Effector memory CD4-positive, alpha-beta T cell (primary cell): Measurements from ENCODE around the gene CLPTM1L.
"Not testable (repeated sequence)": the region's sequence is repeated elsewhere in the genome, so short reads cannot be mapped to it uniquely, and the experiment has no call there.

Experiments used
- DNase-seq, 3 donors: peaks; one replicate each; pipeline ENCODE4 v3.0.0-alpha.2; 2020
- H3K27ac ChIP-seq: 2 replicates; pipeline ENCODE4 v1.7.0; 2013; ENCODE audit warnings: mild to moderate bottlenecking, low read length, moderate library complexity; ENCODE audit not compliant: insufficient read depth, poor library complexity, severe bottlenecking
- H3K27me3 ChIP-seq: replicated peaks from 2 replicates; pipeline ENCODE4 v1.7.0; 2013; ENCODE audit warnings: mild to moderate bottlenecking, low read length; ENCODE audit not compliant: insufficient read depth, control insufficient read depth, poor library complexity, severe bottlenecking
- H3K36me3 ChIP-seq: 2 replicates; pipeline ENCODE4 v1.7.0; 2013; ENCODE audit warnings: mild to moderate bottlenecking, low read length, moderate library complexity; ENCODE audit not compliant: control insufficient read depth, insufficient read depth
- H3K4me1 ChIP-seq: 2 replicates; pipeline ENCODE4 v1.7.0; 2013; ENCODE audit warnings: low read length, mild to moderate bottlenecking; ENCODE audit not compliant: control insufficient read depth, insufficient read depth, poor library complexity, severe bottlenecking
- H3K4me3 ChIP-seq: 2 replicates; pipeline ENCODE4 v1.7.0; 2013; ENCODE audit warnings: low read length, low read depth, mild to moderate bottlenecking; ENCODE audit not compliant: insufficient read depth, poor library complexity, severe bottlenecking
- H3K9me3 ChIP-seq: 2 replicates; pipeline ENCODE4 v1.7.0; 2013; ENCODE audit warnings: mild to moderate bottlenecking, low read length, moderate library complexity; ENCODE audit not compliant: control insufficient read depth

Gene CLPTM1L

GRCh38 chr5:1326901-1327756, 17.8 kb downstream of the CLPTM1L start:
- H3K36me3 ChIP-seq, result peaks cover 58% of the 10 kb centered on the region
- H3K4me3 ChIP-seq, DNase-seq, H3K27me3 ChIP-seq, H3K9me3 ChIP-seq, H3K4me1 ChIP-seq, H3K27ac ChIP-seq: not testable (repeated sequence)

DNA sequence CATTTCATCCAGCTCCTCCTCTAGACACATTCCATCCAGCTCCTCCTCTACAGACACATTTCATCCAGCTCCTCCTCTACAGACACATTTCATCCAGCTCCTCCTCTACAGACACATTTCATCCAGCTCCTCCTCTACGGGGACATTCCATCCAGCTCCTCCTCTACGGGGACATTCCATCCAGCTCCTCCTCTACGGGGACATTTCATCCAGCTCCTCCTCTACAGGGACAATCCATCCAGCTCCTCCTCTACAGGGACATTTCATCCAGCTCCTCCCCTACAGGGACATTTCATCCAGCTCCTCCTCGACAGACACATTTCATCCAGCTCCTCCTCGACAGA, 18.4 kb downstream of the CLPTM1L start:
- not testable (repeated sequence) for H3K27ac ChIP-seq, DNase-seq, H3K4me3 ChIP-seq, H3K27me3 ChIP-seq, H3K9me3 ChIP-seq, H3K4me1 ChIP-seq
- H3K36me3 ChIP-seq, result peaks cover 58% of the 10 kb centered on the region

DNA sequence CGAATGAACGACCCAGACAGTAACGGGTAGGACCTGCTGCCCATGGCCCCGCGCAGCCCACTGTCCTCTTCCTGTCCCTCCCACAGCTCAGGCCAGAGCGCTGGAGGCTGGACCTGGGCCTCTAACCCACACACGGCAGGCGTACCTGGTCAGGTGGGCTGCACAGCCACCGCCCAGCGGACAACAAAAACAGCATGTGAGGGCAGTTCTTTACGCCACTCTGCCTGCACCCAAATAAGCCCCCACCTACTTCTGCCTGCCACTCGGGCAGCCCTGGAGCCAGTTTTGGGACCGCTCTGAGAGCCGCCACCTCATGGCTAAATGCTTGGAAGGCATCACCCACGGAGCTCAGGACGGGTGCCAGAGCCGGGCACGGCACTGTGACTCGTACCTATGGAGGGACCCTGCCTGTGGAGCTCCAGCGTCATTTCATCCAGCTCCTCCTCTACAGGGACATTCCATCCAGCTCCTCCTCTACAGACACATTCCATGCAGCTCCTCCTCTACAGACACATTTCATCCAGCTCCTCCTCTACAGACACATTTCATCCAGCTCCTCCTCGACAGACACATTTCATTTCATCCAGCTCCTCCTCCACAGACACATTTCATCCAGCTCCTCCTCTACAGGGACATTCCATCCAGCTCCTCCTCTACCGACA, 18.9 kb downstream of the CLPTM1L start:
- peaks cover 58% of the 10 kb centered on the region for H3K36me3 ChIP-seq
- no peak overlapping the region for H3K4me3 ChIP-seq
- no peaks in the 10 kb centered on the region for H3K27me3 ChIP-seq
- H3K27ac ChIP-seq, result no peak overlapping the region
- H3K9me3 ChIP-seq, result no peaks in the 10 kb centered on the region
- H3K4me1 ChIP-seq, result no peaks in the 10 kb centered on the region
- no peak for DNase-seq

DNA sequence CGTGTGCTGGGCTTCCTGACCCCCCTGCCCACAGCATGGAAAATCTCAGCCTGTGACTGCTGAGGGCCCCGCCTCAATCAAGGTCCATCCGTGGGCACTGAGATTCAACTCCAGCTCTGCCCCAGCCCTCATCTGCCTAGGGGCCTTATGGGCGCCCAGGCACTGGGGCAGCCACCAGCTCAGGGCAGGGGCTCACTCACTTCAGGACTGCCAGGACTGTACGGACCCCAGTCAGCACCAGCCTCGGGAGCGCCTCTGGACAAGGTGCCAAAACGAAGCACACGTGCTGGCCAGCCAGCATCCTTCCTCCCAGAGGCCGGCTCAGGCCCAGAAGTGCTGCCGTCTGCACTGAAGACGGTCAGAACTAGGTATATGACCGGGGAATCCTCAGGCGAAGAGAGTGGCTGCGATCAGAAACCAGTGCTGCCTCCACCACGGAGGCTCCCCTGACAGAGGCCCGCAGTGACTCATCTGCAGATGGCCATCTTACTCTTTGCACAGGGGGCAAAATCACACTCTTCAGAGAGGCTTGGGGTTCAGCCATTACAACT, 19.6 kb downstream of the CLPTM1L start:
- H3K27ac ChIP-seq, result no peak overlapping the region
- no peaks in the 10 kb centered on the region for H3K9me3 ChIP-seq
- peaks cover 57% of the 10 kb centered on the region for H3K36me3 ChIP-seq
- H3K27me3 ChIP-seq, result no peaks in the 10 kb centered on the region
- DNase-seq, result no peak
- no peaks in the 10 kb centered on the region for H3K4me1 ChIP-seq
- no peak overlapping the region for H3K4me3 ChIP-seq

DNA sequence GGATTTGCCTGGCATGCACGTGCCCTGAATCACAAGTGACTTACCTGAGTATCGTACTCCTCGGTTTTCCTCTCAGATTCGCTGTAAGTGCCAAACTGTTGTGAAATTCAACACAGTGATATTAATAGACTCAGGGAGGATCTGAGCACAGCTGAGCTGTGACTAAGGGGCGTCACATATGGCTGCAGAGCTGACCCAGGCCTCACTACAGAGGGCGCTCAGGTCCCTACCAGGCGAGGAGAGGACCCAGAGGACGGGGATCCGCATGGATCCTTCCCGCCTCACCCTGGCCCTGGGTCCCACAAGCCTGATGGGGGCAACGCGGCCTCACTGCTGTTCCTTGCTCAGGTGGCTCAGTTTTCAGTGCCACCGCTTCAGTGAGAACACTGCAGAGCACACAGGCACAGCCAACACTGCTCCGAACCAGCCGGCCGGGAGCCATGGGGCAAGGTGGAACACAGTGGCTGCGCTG, 20.1 kb downstream of the CLPTM1L start:
- Histone ChIP-seq H3K4me3 (no peak overlapping the region), H3K9me3 (no peaks in the 10 kb centered on the region), H3K36me3 (peaks cover 57% of the 10 kb centered on the region), H3K27ac (no peak overlapping the region), H3K4me1 (no peaks in the 10 kb centered on the region), H3K27me3 (no peaks in the 10 kb centered on the region)
- no peak for DNase-seq

DNA sequence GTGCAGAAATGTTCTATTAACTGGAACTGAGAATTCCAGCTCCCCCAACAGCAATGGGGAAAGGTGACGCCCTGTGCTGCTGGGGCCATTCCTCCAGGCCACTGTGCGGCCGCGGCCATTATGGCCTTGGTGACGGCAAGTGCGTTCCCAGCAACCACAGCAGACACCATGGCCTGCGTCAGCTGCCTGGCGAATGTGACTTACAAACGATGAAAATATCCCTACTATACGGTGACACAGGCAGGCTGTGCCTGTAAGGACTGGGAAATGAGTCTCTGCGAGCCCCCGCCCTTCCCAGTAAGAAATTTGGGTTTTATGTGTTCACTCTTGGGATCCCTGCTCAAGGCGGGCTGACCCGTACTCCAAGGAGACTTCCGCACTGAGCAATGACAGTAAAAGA, 20.6 kb downstream of the CLPTM1L start:
- Histone ChIP-seq H3K4me3 (no peak overlapping the region), H3K36me3 (peaks cover 57% of the 10 kb centered on the region), H3K27ac (no peak overlapping the region), H3K27me3 (no peaks in the 10 kb centered on the region), H3K4me1 (no peaks in the 10 kb centered on the region), H3K9me3 (no peaks in the 10 kb centered on the region)
- no peak for DNase-seq

GRCh38 chr5:1323803-1324173, 21.1 kb downstream of the CLPTM1L start:
- Histone ChIP-seq H3K4me3 (no peak overlapping the region), H3K9me3 (no peaks in the 10 kb centered on the region), H3K27me3 (no peaks in the 10 kb centered on the region), H3K27ac (no peak overlapping the region), H3K4me1 (no peaks in the 10 kb centered on the region), H3K36me3 (peaks cover 53% of the 10 kb centered on the region)
- DNase-seq, result no peak

DNA sequence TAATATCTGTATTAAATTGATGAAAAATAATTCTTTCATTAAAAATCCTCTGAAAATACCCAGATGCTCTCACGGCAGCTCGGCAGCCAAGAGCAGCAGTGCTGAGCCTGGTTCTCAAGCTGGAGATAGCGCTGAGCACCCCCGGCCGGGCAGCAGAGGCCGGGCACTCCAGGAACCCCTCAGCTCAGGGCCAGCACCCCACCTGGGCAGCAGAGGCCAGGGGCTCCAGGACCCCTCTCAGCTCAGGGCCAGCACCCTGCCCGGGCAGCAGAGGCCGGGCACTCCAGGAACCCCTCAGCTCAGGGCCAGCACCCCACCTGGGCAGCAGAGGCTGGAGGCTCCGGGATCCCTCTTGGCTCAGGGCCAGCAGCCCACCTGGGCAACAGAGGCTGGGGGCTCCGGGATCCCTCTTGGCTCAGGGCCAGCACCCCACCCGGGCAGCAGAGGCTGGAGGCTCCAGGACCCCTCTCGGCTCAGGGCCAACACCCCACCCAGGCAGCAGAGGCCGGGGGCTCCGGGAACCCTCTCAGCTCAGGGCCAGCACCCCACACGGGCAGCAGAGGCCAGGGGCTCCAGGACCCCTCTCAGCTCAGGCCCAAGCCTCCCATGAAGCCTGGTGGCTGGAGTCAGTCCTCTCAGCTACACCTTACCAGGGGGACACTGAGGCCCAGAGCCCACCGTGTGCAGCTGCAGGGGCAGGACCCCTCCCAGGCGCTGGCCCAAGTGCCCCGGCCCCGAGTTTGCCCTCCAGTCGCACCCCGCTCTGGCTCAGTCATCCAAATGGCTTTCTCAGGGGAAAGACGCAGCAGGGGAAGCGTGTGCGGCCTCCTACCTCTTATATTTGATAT, 21.7 kb downstream of the CLPTM1L start:
- Histone ChIP-seq H3K4me1 (no peaks in the 10 kb centered on the region), H3K27me3 (no peaks in the 10 kb centered on the region), H3K27ac (no peak overlapping the region), H3K9me3 (no peaks in the 10 kb centered on the region), H3K4me3 (no peak overlapping the region), H3K36me3 (peaks cover 59% of the 10 kb centered on the region)
- no peak for DNase-seq

- no peak for DNase-seq
- H3K27ac ChIP-seq, result no peak overlapping the region
- no peaks in the 10 kb centered on the region for H3K4me1 ChIP-seq
- H3K27me3 ChIP-seq, result no peaks in the 10 kb centered on the region
- H3K36me3 ChIP-seq, result peaks cover 62% of the 10 kb centered on the region
- H3K4me3 ChIP-seq, result no peak overlapping the region
- no peaks in the 10 kb centered on the region for H3K9me3 ChIP-seq
Observed at GRCh38 chr5:1322036-1322900, 22.6 kb downstream of the CLPTM1L start.
